GM18867 (cell line): Measurements from ENCODE around the gene CLEC18C.
"Not testable (repeated sequence)": the region's sequence is repeated elsewhere in the genome, so short reads cannot be mapped to it uniquely, and the experiment has no call there.

ENCODE experiments used
- ATAC-seq: cut with Tn5 transposase; IDR thresholded peaks from one replicate; pipeline ENCODE4 v1.9.1; 2021; ENCODE audit warnings: mild to moderate bottlenecking, moderate library complexity; ENCODE audit not compliant: unreplicated experiment

The CLEC18C gene

DNA sequence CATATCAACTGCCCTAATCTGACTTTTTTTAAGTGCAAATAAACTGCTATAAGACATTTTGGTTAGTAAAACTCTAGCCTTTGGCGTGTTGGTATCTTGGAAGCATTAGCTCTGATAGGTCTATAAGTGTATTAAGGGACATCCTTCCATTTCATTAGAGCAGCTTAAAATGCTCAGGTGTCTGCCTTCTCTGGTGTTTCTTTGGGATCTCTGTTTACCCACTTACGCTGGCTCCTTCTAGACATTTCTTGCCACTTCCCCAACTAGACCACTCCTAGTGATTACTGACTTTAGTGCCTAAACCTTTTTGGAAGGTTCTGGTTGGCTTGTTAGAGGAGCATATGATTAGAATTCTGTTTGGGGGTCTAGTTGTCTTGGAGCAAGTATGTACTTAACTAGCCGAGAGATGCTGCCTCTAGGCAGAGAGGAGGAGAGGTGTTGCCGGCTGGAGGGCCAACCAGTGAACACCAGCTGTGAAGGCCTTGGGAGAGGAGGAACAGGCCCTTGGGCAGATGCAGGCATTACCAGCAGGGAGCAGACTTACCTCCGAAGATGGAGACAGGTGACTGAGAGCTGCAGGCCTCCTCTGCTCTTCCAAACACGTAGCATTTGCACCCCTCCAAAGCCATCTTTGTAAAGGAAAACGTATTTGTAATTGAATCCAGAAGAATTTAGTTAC is 15.2 kb upstream of the CLEC18C start:
- no peak for ATAC-seq

DNA sequence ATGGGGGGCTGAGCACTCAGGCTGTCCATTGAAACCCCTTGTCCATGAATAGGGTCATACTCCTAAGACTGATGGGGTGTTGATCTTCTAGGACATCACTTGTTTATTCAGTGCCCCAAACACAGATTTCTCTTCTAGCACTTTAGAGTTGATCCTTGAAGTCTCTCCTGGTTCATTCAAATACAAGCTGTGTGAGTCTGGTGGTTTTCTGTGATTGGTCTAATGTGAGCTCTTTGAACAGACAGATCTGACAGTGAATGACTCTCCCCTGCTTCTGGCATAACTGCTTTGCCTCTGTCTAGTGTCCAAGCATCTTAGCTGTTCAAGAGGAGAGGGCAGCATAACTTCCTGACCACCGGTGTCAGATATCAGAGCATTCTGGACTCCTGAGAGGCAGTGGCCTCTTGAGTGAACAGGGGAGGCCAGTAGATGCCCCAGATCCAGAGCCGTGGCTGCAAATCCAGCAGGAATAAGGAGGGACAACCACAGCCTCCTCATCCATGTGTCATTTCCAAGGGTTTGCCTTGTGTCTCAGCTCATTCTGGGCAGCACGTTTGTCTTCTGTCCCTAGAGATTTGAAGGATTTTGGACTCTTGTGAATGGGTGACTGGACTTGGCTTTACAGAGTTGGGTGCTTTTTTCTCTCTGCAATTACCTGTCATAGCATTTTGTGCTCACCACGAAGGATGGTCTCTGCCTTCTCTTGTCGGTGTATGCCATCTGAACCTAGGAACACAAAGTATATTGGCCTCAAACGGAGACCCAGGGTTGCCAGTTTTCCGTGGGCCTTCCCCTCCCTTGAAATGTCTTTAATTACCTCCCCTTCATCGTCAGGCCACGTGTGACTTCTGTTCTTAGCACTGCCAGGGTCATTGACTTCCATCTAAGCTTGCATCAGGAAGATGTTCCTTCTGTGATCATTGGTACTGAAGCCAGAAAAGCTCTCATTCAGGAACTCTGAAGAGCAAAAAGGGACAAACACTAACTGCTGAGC is 13.9 kb upstream of the CLEC18C start:
- ATAC-seq, result no peak

DNA sequence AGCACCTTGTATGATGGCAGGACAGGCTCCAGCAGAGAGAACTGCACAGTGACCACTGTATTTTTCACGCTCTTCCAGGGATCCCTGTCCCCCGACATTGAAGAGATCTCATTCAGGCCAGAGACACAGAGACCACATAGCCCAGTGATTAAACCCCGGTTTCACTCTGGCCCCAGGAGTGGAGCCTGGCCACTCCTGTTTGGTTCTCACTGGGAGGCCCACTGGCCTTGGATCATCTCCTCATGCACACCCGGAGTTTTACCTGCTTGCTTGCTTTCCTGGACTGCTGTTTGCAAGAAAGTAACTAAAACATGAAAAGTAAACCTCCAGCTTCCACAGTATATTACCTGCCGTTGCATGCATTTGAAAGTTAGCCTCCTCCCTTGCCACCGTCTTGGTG is 13.2 kb upstream of the CLEC18C start:
- no peak for ATAC-seq

DNA sequence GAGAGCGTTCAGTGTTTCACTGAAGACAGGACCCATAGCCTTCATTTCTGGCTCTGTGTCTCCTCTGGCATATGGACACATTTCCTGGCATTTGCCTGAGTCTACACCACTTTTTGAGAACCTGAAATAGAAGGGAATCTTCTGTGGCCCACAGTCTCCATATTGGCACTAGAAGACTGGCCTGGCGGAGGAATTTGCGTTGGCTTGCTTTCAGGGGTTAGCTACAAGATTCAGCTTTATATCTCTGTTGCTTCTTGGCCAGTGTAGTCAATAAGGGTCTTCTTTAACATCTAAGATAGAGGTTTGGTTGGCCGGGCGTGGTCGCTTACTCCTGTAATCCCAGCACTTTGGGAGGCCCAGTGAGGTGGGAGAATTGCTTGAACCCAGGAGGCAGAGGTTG is 12.8 kb upstream of the CLEC18C start:
- no peak for ATAC-seq

DNA sequence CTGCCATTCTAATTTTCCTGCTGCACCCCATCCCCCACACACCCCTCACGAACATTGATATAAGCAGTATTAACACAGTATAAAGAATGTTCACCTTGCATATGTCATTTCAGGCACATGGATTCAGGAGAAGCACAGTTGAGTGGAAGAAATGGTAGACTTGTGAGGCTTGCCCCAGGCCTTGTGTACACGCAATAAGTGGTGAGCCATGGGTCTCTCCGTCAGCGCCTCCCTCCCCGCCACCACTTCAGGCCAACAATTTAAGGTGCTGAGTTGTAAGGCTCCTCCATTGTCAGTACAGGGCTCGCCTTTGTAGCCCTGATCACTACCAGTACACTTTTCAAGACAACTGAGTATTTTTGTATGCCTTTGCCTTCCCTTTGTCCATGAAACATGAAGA is 12.2 kb upstream of the CLEC18C start:
- no peak for ATAC-seq

DNA sequence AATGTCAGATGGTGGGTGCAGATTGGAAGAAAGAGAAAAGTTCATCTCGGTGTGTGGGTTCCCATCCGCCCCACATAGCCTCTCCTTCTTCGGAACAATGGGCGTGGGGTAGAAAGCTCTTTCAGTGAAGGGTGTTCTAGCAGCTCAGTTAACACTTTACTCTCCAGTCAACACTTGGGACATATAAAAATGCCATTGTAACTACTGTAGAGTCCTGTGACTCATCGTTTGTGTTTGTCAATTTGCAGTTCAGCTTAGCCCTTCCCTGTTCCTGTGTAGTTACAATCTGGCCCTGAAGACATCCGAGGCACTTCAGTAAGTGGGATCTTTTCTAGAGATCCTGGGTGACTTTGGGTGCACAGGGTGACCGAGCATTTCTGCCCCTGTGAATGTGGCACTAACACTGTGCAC is 11.5 kb upstream of the CLEC18C start:
- ATAC-seq, result no peak

DNA sequence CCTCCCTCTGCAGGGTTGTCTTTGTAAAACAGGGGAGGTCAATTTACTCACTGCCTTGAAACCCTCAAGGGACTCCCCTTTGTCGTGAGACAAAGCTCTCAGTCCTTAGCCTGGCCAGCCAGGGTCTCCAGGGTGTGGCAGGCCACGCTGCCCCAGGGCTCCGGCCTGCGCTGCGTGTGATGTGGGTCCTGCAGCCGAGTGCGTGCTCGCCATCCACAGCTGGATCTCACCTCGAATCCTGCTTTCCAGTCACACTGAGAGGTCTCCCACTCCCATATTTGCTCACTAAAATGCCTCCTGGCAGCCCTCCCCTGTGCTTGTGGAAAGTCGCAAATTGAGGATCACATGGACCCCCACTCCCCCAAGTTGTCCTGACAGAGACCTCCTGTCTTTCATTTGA is 10.0 kb upstream of the CLEC18C start:
- ATAC-seq, result no peak

DNA sequence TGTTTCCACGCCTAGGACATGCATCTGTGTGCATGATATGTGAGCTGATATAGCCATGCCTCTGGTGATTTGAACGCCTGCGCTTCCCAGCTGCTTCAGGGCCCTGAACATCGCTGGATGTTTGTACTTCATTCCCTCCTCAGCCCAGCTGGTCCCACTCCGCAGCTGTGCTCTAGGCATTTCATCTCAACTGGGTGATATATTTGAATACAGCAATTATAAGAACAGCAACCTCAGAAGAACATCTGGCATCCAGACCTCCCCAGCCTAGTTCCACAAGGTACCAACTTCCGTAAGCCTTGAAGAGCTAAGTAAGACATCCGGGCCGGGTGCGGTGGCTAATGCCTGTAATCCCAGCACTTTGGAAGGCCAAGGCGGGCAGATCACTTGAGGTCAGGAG is 6.9 kb upstream of the CLEC18C start:
- not testable (repeated sequence) for ATAC-seq

DNA sequence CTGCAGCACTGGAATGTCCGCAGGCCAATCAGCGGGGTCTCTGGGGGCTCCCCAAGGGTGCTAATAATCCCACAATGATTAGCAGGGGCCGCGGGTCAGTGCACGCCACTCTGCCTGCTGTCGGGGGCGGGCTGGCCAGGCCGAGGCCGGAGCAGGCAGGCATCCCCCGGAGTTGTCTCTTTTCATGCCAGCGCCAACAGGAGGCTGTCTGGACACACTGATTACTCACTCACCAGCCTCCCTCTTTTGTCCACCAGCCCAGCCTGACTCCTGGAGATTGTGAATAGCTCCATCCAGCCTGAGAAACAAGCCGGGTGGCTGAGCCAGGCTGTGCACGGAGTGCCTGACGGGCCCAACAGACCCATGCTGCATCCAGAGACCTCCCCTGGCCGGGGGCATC is 329 bp downstream of the CLEC18C start:
- not testable (repeated sequence) for ATAC-seq

DNA sequence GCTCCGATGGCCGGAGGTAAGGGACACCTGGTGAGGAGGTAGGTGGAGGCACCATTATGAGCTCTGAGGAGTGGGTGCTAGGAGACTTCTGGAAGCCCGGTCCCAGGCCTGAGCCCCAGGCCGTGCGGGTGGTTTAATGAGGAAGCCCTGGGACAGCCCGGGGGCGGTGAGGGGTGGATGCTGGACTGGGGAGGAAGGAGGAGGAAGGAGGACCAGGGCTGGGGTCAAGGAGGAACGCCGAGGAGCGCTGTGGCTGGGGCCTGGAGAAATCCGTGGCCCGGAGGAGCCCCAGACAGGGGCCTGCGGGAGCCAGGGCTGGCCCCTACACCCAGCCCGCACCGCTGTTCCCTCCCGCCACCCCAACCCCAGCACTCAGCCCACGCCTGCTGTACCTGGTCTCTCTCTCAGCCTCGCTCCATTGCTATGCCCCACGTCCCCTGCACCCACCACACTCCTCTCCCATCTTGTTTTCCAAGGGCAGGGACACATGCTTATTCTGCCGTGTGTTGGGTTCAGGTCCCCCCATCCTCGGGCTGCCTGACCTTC is 873 bp downstream of the CLEC18C start:
- ATAC-seq, result not testable (repeated sequence)

DNA sequence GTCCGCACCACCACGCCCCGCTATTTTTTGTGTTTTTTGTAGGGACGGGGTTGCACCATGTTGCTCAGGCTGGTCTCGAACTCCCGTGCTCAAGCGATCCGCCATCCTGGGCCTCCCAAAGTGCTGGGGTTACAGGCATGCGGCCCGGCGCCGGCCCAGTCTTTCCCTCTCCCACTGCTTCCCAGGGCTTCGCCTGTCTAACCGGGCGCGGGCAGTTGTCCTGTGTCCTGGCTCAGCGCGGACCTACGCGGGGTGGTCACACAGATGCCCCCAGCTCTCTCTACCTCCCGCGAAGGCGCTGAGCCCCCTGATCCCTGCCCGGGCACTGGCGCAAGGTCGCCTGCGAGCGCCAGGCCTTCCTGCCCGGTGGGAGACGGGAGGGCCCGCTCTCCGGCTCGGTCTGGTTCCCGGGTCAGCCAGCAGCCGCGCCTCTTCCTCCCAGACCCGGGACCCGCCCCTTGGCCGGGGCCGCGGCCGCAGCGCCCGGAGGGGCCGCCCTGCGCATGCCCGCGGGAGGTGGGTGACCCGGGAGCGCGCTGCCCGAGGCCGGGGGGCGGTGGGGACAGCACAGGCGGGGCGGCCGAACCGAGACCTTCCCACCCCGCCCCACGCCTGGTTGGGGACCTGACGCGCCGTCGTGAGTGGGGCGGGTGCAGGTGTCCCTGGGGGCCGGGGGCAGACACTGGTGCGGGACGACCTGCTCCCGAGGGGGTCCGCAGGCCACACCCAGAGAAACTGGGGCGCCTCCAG is 14.4 kb downstream of the CLEC18C start:
- ATAC-seq, result not testable (repeated sequence)

DNA sequence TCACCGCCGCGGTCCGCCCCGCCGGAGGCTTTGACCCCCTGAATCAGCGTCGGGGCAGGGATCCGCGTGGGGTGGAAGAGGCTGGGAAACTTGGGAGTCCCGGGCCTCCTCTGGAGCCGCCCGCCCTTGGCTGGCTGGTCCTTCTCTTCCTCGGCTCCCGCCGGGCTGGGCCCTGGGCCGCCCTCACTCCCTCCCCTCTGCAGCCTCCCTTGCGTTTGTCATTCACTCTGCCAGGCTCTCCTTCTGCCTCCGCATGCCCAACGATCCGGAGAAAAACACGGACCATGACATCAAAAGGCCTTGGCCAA is 15.0 kb downstream of the CLEC18C start:
- ATAC-seq, result not testable (repeated sequence)

DNA sequence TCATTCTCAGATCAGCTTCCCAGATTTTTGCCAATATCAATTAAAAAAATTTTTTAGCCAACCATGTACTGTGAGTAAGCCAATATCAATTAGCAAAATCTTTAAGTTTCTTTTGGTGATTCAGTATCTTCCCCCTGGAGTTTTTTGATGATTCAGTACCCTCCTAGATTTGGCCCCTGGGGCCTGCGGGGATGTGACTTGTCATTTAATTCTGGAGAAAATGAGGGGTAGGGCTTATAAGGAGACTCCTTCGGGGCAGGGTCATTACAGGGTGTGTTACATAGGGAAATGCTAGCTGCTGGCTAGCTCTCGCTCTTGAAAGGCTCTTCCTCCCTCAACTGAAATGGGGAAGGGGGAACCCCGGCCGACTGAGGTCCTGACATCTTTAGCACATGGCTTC is 17.0 kb downstream of the CLEC18C start:
- ATAC-seq, result not testable (repeated sequence)

DNA sequence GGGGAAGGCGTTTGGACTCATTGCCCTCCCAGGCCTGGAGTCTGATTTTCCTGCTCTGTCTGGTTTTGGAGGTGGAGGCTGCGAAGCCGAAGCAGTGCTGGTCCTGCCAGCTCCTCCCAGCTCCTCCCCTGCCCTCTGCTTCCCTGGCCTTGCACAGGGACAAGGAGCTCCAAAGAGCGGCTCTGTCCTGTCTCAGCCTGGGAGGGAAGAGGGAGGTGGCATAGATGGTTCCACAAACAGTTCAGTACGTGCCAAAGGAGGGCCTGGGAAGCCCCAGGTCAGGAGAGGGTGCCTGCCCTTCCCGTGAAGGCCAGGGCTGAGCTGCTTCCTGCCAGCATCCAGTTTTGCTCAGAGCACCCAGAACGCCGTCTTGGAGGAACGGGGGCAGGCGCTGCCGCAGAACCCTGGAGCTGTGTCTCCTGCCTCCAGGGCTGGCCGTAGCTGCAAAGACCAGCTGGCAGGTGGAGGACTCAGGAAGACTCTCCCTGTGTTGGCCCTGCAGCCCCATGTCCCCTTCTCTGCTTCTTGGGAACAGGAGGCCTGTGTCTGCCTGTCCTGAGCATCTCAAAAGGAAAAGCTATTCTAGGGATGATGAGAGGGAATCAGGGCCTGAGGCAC is 23.2 kb downstream of the CLEC18C start:
- ATAC-seq, result not testable (repeated sequence)

DNA sequence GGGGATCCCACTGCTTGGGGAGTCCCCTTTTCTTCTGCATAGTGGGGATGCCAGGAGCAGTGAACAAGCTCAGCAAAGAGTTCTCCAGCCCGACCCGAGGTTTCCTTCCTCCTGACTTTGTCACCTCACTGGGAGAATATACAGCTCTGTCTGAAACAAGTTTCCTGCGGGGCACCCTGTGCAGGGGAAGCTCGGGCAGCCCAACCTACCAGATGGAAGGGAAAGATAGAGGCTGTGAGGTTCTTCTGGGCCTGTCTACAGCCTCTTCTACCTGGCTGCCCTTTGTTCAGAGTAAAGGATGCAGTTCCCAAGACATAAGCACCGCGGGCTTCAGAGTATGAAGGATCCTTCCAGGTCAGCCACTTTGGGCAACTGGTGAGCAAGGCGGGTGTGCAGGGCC is 24.0 kb downstream of the CLEC18C start:
- not testable (repeated sequence) for ATAC-seq

DNA sequence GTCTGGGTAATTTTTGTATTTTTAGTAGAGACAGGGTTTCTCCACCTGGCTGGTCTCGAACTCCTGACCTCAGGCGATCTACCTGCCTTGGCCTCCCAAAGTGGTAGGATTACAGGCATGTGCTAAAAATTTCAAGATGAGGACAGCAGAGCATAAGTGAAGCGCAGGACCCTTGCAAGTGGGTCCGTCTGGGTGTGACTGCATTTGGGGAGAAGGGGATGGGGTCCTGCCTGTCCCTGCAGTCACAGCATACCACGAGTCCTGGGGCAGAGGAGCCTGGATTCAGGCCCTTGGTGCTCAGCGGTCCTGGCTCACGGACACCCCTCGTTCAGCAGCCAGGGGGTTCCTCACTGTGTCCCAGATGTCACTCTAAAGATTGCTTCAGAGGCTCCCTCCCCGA is 24.6 kb downstream of the CLEC18C start:
- not testable (repeated sequence) for ATAC-seq

DNA sequence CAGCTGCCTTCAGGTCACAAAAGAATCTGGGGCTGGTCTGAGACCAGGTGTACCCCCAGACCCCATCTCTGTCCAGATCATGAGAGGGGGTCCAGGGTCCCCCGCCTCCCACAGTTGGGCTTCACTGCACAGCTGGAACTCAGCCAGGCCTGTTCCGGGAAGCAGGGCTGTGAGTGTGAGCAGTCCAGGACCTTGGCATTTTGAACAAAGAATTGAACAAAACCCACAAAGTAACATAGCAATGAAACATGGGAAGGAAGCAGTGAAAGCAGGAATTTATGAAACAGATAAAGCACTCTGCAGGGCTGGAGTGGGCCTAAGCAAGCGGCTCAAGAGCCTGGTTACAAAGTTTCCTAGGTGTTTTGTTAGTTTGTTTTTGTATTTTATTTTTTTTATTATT is 25.1 kb downstream of the CLEC18C start:
- not testable (repeated sequence) for ATAC-seq

DNA sequence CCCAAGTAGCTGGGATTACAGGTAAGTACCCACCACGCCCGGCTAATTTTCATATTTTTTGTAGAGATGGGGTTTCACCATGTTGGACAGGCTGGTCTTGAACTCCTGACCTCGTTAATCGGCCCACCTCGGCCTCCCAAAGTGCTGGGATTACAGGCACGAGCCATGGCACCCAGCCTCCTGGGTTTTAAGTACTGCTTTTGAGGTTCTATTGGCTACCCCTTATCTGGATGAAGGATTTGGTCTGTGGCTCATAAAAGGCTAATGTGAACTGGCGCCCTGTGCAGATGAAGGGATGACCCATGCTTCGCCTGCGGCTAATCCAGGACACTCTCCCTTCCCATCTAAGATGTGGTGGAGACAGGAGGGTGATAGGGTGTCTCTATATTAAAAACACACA is 25.6 kb downstream of the CLEC18C start:
- ATAC-seq, result not testable (repeated sequence)

DNA sequence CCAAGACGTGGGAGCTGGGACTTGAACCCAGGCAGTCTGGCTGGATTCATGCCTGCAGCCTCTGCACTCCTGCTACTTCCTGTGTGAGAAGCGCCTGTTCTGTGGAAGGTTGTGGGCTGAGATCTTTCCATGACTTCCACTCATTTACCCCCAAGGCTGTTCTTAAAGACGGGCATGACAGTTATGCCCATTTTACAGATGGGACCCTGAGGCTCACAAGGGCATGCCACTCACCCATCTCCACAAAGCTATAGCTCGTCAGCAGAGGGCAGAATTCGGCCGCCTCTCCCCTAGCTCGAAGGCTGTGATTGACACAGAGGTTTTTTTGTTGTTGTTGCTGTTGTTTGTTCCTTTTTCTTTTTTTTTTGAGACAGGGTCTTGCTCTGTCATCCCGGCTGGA is 26.5 kb downstream of the CLEC18C start:
- not testable (repeated sequence) for ATAC-seq

DNA sequence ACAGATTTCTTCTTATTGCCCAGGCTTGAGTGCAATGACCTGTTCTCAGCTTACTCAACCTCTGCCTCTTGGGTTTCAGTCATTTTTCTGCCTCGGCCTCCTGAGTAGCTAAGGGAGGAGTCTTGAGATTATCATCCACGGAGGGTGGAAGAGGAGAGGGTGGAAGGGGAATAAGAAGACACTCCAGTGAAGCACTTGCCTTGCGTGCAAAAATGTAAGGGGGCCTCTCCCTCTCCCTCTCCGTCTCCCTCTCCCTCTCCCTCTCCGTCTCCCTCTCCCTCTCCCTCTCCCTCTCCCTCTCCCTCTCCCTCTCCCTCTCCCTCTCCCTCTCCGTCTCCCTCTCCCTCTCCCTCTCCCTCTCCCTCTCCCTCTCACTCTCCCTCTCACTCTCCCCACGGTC is 29.9 kb downstream of the CLEC18C start:
- not testable (repeated sequence) for ATAC-seq

DNA sequence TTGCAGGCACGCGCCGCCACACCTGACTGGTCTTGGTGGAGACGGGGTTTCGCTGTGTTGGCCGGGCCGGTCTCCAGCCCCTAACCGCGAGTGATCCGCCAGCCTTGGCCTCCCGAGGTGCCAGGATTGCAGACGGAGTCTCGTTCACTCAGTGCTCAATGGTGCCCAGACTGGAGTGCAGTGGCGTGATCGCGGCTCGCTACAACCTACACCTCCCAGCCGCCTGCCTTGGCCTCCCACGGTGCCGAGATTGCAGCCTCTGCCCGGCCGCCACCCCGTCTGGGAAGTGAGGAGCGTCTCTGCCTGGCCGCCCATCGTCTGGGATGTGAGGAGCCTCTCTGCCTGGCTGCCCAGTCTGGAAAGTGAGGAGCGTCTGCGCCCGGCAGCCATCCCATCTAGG is 30.4 kb downstream of the CLEC18C start:
- ATAC-seq, result not testable (repeated sequence)
